Measurements from ENCODE around the gene HOXA13.
A peak's percentile ranks its signal among the peaks of the same experiment; 100 is the strongest.

The HOXA13 gene

DNA sequence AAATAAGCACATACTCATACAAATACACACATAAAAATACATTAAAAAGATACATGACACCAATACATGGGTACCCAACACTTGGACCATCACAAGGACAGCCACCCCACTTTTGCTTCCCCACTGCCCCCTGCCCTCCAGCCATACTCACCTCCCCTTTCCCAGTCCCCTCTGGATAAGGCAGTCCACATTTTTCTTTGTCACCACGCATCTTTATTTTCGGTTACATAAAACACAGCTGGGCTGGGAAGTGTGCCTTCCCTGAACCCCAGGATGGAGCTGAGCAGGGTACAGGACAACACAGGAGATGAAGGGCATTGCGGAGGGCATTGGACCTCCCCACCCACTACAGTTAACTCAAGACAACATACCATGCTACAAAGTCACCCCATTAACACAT lies 46.4 kb downstream of the HOXA13 start:
- H3K4me1 ChIP-seq (ENCODE audit: control insufficient read depth, insufficient read depth, low read length) = peaks cover 4% of the 10 kb centered on the region; the same call in 1 of the 2 replicates
- ChIA-PET POLR2A (interaction anchor here (1.1 to 1.4 kb wide), 2 partner anchors 22 to 38 kb away, joined by 3 read pairs; no protein-coding TSS in a partner anchor), CTCF (interaction anchor here (0.6 to 1.0 kb wide), 3 partner anchors 10 to 34 kb away, joined by 3 to 4 read pairs (median 3); partner anchors contain the start of gene HOXA5)
- no peak overlapping the region for H3K4me3 ChIP-seq (ENCODE audit: low read depth, low read length)
- TF ChIP-seq ZNF843 (tag by site-specific recombination; IDR thresholded peaks at IDR 0.05) = no peak
- no peak for TF ChIP-seq ZNF23 (tag by site-specific recombination; IDR thresholded peaks at IDR 0.05; ENCODE audit: borderline replicate concordance)
- TF ChIP-seq KLF1 (tag by site-specific recombination; IDR thresholded peaks at IDR 0.05) = no peak
- no peak for TF ChIP-seq ZNF266 (tag by site-specific recombination; IDR thresholded peaks at IDR 0.05; ENCODE audit: low read depth)
- TF ChIP-seq ZNF701 (tag by site-specific recombination; IDR thresholded peaks at IDR 0.05) = no peak
- TF ChIP-seq ZFP41 (tag by site-specific recombination; IDR thresholded peaks at IDR 0.05; ENCODE audit: borderline replicate concordance) = no peak
- TF ChIP-seq, protein P1, sequence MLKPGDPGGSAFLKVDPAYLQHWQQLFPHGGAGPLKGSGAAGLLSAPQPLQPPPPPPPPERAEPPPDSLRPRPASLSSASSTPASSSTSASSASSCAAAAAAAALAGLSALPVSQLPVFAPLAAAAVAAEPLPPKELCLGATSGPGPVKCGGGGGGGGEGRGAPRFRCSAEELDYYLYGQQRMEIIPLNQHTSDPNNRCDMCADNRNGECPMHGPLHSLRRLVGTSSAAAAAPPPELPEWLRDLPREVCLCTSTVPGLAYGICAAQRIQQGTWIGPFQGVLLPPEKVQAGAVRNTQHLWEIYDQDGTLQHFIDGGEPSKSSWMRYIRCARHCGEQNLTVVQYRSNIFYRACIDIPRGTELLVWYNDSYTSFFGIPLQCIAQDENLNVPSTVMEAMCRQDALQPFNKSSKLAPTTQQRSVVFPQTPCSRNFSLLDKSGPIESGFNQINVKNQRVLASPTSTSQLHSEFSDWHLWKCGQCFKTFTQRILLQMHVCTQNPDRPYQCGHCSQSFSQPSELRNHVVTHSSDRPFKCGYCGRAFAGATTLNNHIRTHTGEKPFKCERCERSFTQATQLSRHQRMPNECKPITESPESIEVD (tag by site-specific recombination; IDR thresholded peaks at IDR 0.05) = no peak
- no peak for TF ChIP-seq ZNF214 (tag by site-specific recombination; IDR thresholded peaks at IDR 0.05; ENCODE audit: borderline replicate concordance)
- no peak for TF ChIP-seq GLIS2 (tag by site-specific recombination; IDR thresholded peaks at IDR 0.05)
- no peak for TF ChIP-seq ZNF621 (tag by site-specific recombination; IDR thresholded peaks at IDR 0.05)
- TF ChIP-seq HOXA7 (CRISPR knock-in tag; IDR thresholded peaks at IDR 0.05; ENCODE audit: borderline replicate concordance) = no peak
- no peak for TF ChIP-seq ZFHX2 (tag by site-specific recombination; conservative IDR thresholded peaks at IDR 0.05)
- no peak for TF ChIP-seq ZNF335 (tag by site-specific recombination; conservative IDR thresholded peaks at IDR 0.05)
- TF ChIP-seq ZNF311 (tag by site-specific recombination; IDR thresholded peaks at IDR 0.05; ENCODE audit: borderline replicate concordance) = no peak
- H3K9me3 ChIP-seq (ENCODE audit: control insufficient read depth, insufficient read depth, low read depth, low read length) = no peaks in the 10 kb centered on the region
- peaks cover 0 to 24% of the 10 kb centered on the region in 2 experiments; a peak in 1 of 3 replicates for H3K36me3 ChIP-seq (ENCODE audit: control insufficient read depth in 2 of 2, insufficient read depth in 1 of 2, low read length in 2 of 2)
- no peak overlapping the region for H3K27ac ChIP-seq (ENCODE audit: extremely low read depth, low read depth, low read length)

DNA sequence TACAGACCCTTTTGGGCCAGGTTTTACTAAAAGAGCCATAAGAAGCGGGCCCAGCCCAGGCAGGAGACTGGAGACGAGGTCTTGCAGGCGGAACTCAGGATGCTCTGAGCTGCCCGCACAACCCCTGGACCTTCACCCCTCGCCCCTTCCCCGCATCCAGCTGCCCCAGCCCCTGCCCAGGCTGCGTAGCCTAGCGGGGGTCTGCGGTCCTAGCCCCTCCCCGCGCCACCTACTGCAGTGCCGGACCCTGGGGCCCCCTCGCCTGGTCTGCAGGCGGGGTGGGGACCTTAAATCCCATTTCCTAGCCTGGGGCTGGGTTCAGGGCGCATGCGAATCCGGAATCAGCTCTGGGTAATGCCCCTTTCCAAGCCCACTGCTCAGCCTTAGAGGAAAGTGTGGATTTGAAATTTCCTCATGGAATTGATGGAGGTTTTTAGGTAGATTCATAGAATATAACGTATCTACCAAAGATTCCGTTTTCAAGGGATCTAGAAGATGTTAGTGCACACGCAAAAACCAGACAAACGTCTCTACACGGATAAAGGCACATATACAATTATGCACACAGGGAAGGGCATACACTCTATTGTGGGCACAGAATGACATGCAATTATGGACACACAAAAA lies 47.0 kb downstream of the HOXA13 start:
- Histone ChIP-seq H3K9me3 (ENCODE audit: control insufficient read depth, insufficient read depth, low read depth, low read length) (no peaks in the 10 kb centered on the region), H3K27ac (ENCODE audit: extremely low read depth, low read depth, low read length) (no peak overlapping the region), H3K4me1 (ENCODE audit: control insufficient read depth, insufficient read depth, low read length) (peaks cover 4% of the 10 kb centered on the region; the same call in 1 of the 2 replicates), H3K4me3 (ENCODE audit: low read depth, low read length) (no peak overlapping the region), H3K36me3 (ENCODE audit: control insufficient read depth in 2 of 2, insufficient read depth in 1 of 2, low read length in 2 of 2) (peaks cover 0 to 28% of the 10 kb centered on the region in 2 experiments; a peak in 1 of 3 replicates)
- CTCF ChIA-PET = interaction anchor here (0.6 kb wide), 1 partner anchor 472 kb away, joined by 4 read pairs; no protein-coding TSS in a partner anchor
- POLR2A ChIA-PET = interaction anchor here (1.1 to 5.6 kb wide), 3 partner anchors 9 to 37 kb away, joined by 3 to 42 read pairs (median 3); no protein-coding TSS in a partner anchor
- TF ChIP-seq ZBTB20 (tag by site-specific recombination; IDR thresholded peaks at IDR 0.05) (peak; percentile 78), ZNF292 (tag by site-specific recombination; IDR thresholded peaks at IDR 0.05; ENCODE audit: borderline replicate concordance, low read depth) (no peak), ZNF354C (tag by site-specific recombination; IDR thresholded peaks at IDR 0.05; ENCODE audit: borderline replicate concordance, low read depth) (no peak), ZNF335 (tag by site-specific recombination; conservative IDR thresholded peaks at IDR 0.05) (peak; percentile 77), ZNF423 (tag by site-specific recombination; IDR thresholded peaks at IDR 0.05) (peak; percentile 78), ZBTB8A (tag by site-specific recombination; IDR thresholded peaks at IDR 0.05) (peak; percentile 20; the same call in 1 of the 2 replicates), ZNF768 (tag by site-specific recombination; IDR thresholded peaks at IDR 0.05) (no peak), ZIC2 (tag by site-specific recombination; IDR thresholded peaks at IDR 0.05) (peak; percentile 26; the same call in 1 of the 2 replicates), ZNF311 (tag by site-specific recombination; IDR thresholded peaks at IDR 0.05; ENCODE audit: borderline replicate concordance) (no peak), GLIS2 (tag by site-specific recombination; IDR thresholded peaks at IDR 0.05) (peak; percentile 69), ZNF350 (tag by site-specific recombination; IDR thresholded peaks at IDR 0.05) (no peak)
- TF ChIP-seq, protein P2, sequence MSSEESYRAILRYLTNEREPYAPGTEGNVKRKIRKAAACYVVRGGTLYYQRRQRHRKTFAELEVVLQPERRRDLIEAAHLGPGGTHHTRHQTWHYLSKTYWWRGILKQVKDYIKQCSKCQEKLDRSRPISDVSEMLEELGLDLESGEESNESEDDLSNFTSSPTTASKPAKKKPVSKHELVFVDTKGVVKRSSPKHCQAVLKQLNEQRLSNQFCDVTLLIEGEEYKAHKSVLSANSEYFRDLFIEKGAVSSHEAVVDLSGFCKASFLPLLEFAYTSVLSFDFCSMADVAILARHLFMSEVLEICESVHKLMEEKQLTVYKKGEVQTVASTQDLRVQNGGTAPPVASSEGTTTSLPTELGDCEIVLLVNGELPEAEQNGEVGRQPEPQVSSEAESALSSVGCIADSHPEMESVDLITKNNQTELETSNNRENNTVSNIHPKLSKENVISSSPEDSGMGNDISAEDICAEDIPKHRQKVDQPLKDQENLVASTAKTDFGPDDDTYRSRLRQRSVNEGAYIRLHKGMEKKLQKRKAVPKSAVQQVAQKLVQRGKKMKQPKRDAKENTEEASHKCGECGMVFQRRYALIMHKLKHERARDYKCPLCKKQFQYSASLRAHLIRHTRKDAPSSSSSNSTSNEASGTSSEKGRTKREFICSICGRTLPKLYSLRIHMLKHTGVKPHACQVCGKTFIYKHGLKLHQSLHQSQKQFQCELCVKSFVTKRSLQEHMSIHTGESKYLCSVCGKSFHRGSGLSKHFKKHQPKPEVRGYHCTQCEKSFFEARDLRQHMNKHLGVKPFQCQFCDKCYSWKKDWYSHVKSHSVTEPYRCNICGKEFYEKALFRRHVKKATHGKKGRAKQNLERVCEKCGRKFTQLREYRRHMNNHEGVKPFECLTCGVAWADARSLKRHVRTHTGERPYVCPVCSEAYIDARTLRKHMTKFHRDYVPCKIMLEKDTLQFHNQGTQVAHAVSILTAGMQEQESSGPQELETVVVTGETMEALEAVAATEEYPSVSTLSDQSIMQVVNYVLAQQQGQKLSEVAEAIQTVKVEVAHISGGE (tag by site-specific recombination; conservative IDR thresholded peaks at IDR 0.05; ENCODE audit: low read depth) = no peak
- TF ChIP-seq, protein P3, sequence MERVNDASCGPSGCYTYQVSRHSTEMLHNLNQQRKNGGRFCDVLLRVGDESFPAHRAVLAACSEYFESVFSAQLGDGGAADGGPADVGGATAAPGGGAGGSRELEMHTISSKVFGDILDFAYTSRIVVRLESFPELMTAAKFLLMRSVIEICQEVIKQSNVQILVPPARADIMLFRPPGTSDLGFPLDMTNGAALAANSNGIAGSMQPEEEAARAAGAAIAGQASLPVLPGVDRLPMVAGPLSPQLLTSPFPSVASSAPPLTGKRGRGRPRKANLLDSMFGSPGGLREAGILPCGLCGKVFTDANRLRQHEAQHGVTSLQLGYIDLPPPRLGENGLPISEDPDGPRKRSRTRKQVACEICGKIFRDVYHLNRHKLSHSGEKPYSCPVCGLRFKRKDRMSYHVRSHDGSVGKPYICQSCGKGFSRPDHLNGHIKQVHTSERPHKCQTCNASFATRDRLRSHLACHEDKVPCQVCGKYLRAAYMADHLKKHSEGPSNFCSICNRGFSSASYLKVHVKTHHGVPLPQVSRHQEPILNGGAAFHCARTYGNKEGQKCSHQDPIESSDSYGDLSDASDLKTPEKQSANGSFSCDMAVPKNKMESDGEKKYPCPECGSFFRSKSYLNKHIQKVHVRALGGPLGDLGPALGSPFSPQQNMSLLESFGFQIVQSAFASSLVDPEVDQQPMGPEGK (tag by site-specific recombination; IDR thresholded peaks at IDR 0.05) = peak; percentile 42; the same call in 1 of the 2 replicates
- TF ChIP-seq, protein P4, sequence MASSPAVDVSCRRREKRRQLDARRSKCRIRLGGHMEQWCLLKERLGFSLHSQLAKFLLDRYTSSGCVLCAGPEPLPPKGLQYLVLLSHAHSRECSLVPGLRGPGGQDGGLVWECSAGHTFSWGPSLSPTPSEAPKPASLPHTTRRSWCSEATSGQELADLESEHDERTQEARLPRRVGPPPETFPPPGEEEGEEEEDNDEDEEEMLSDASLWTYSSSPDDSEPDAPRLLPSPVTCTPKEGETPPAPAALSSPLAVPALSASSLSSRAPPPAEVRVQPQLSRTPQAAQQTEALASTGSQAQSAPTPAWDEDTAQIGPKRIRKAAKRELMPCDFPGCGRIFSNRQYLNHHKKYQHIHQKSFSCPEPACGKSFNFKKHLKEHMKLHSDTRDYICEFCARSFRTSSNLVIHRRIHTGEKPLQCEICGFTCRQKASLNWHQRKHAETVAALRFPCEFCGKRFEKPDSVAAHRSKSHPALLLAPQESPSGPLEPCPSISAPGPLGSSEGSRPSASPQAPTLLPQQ (tag by site-specific recombination; IDR thresholded peaks at IDR 0.05) = 0 out of 2 replicates have a peak, but pooled peaks have one; percentile 13
